Osteoblast (primary cell): ENCODE data around the gene RGS17. TPM values are rescaled to one million over a fixed set of nuclear protein-coding genes. Genes with fewer than 3 reads are reported as not detected.

Experiments
- DNase-seq: peaks from one replicate; pipeline ENCODE4 v3.0.0; 2011; ENCODE audit warnings: low spot score, mixed read lengths; ENCODE audit not compliant: insufficient read length; ENCODE audit errors: missing footprints
- H2AFZ ChIP-seq: 2 replicates; pipeline ENCODE4 v1.6.0; 2011; ENCODE audit warnings: mild to moderate bottlenecking, low read length
- H3K27ac ChIP-seq: 2 replicates; pipeline ENCODE4 v1.5.1; 2011; ENCODE audit warnings: mild to moderate bottlenecking, low read depth, low read length, moderate library complexity
- H3K27me3 ChIP-seq: 2 replicates; pipeline ENCODE4 v1.6.0; 2012; ENCODE audit warnings: mild to moderate bottlenecking, control low read depth, inconsistent platforms, low read length, moderate library complexity; ENCODE audit not compliant: insufficient read depth
- H3K36me3 ChIP-seq: 2 replicates; pipeline ENCODE4 v1.5.1; 2011; ENCODE audit warnings: mild to moderate bottlenecking, low read length, control low read depth, moderate library complexity; ENCODE audit not compliant: insufficient read depth
- H3K4me1 ChIP-seq: 2 replicates; pipeline ENCODE4 v1.5.1; 2011; ENCODE audit warnings: mild to moderate bottlenecking, low read length, control low read depth, moderate library complexity; ENCODE audit not compliant: insufficient read depth
- H3K4me2 ChIP-seq: 2 replicates; pipeline ENCODE4 v1.6.0; 2011; ENCODE audit warnings: mild to moderate bottlenecking, low read length; ENCODE audit not compliant: insufficient read depth
- H3K4me3 ChIP-seq: fragments of 200-600 bp; sonication (generic); 3 replicates; pipeline ENCODE4 v1.5.1; 2012; ENCODE audit warnings: mild to moderate bottlenecking, low read length, inconsistent platforms; ENCODE audit not compliant: insufficient read depth
- H3K79me2 ChIP-seq: 2 replicates; pipeline ENCODE4 v1.6.0; 2012; ENCODE audit warnings: mild to moderate bottlenecking, low read length, control low read depth, inconsistent platforms; ENCODE audit not compliant: insufficient read depth
- H3K9me3 ChIP-seq: 2 replicates; pipeline ENCODE4 v1.5.1; 2011; ENCODE audit warnings: low read depth, low read length, control low read depth
- H4K20me1 ChIP-seq: 2 replicates; pipeline ENCODE4 v1.6.0; 2012; ENCODE audit warnings: mild to moderate bottlenecking, low read length, control low read depth; ENCODE audit not compliant: insufficient read depth
- CTCF ChIP-seq: IDR thresholded peaks from 2 replicates; pipeline ENCODE4 v1.5.1; 2011; ENCODE audit warnings: mild to moderate bottlenecking, low read depth, low read length, moderate library complexity; ENCODE audit errors: extremely low read depth
- total RNA-seq: library from RNA; depleted of rRNA; stranded (reverse); fragments of >200 nt; gene quantifications from 2 replicates; pipeline ENCODE4 v1.2.3, GENCODE V29; 2012

RGS17 gene
- total RNA-seq, 1 donor: 1.4 TPM

GRCh38 chr6:153058291-153058690, 72.8 kb downstream of the RGS17 start:
- Histone ChIP-seq H3K4me2 (no peak overlapping the region), H2AFZ (no peak overlapping the region), H3K36me3 (no peaks in the 10 kb centered on the region), H3K4me1 (no peaks in the 10 kb centered on the region), H3K4me3 (no peak overlapping the region), H3K27ac (no peak overlapping the region), H3K79me2 (no peaks in the 10 kb centered on the region), H3K27me3 (no peaks in the 10 kb centered on the region), H4K20me1 (peaks cover 2% of the 10 kb centered on the region), H3K9me3 (no peaks in the 10 kb centered on the region)
- no peak for TF ChIP-seq CTCF
- DNase-seq: no peak

- no peak for TF ChIP-seq CTCF
- Histone ChIP-seq H3K4me1 (no peaks in the 10 kb centered on the region), H3K36me3 (no peaks in the 10 kb centered on the region), H3K4me3 (no peak overlapping the region), H4K20me1 (peaks cover 2% of the 10 kb centered on the region), H3K9me3 (no peaks in the 10 kb centered on the region), H2AFZ (no peak overlapping the region), H3K79me2 (no peaks in the 10 kb centered on the region), H3K27me3 (no peaks in the 10 kb centered on the region), H3K4me2 (no peak overlapping the region), H3K27ac (no peak overlapping the region)
- DNase-seq: no peak
Observed at GRCh38 chr6:153056308-153056707, 74.8 kb downstream of the RGS17 start.

- no peak overlapping the region for H2AFZ ChIP-seq
- DNase-seq: no peak
- H3K4me3 ChIP-seq: no peak overlapping the region
- H3K79me2 ChIP-seq: no peaks in the 10 kb centered on the region
- H3K27ac ChIP-seq: no peak overlapping the region
- H4K20me1 ChIP-seq: no peaks in the 10 kb centered on the region
- H3K4me1 ChIP-seq: no peaks in the 10 kb centered on the region
- no peaks in the 10 kb centered on the region for H3K27me3 ChIP-seq
- no peaks in the 10 kb centered on the region for H3K36me3 ChIP-seq
- no peak overlapping the region for H3K4me2 ChIP-seq
- no peaks in the 10 kb centered on the region for H3K9me3 ChIP-seq
- no peak for TF ChIP-seq CTCF
Observed at GRCh38 chr6:153051801-153052200, 79.3 kb downstream of the RGS17 start.

GRCh38 chr6:153048631-153049030, 82.5 kb downstream of the RGS17 start:
- Histone ChIP-seq H3K79me2 (no peaks in the 10 kb centered on the region), H2AFZ (no peak overlapping the region), H3K36me3 (no peaks in the 10 kb centered on the region), H3K9me3 (no peaks in the 10 kb centered on the region), H3K4me2 (no peak overlapping the region), H3K4me3 (no peak overlapping the region), H3K27me3 (no peaks in the 10 kb centered on the region), H3K4me1 (no peaks in the 10 kb centered on the region), H3K27ac (no peak overlapping the region), H4K20me1 (no peaks in the 10 kb centered on the region)
- DNase-seq: no peak
- no peak for TF ChIP-seq CTCF
